HG02571 (cell line): ENCODE results near the gene DDX51.
A peak's percentile ranks its signal among the peaks of the same experiment; 100 is the strongest.

Experiments
- ATAC-seq: cut with Tn5 transposase; IDR thresholded peaks from one replicate; pipeline ENCODE4 v1.9.1; 2021; ENCODE audit warnings: mild to moderate bottlenecking, moderate library complexity; ENCODE audit not compliant: unreplicated experiment

The DDX51 gene, protein sequence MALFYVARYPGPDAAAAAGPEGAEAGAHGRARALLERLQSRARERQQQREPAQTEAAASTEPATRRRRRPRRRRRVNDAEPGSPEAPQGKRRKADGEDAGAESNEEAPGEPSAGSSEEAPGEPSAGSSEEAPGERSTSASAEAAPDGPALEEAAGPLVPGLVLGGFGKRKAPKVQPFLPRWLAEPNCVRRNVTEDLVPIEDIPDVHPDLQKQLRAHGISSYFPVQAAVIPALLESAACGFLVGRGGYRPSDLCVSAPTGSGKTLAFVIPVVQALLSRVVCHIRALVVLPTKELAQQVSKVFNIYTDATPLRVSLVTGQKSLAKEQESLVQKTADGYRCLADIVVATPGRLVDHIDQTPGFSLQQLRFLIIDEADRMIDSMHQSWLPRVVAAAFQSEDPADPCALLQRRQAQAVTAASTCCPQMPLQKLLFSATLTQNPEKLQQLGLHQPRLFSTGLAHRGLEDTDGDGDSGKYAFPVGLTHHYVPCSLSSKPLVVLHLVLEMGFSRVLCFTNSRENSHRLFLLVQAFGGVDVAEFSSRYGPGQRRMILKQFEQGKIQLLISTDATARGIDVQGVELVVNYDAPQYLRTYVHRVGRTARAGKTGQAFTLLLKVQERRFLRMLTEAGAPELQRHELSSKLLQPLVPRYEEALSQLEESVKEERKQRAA

GRCh38 chr12:132144115-132144809, at the start of gene DDX51, which contains the start of gene NOC4L:
Gene DDX51 (minus strand): TSS chr12:132144319. CDS start chr12:132144296, 23 bp downstream.
Gene NOC4L (plus strand): TSS chr12:132144457. CDS start chr12:132144489, 32 bp downstream.
- ATAC-seq, result peak; percentile 68

GRCh38 chr12:132191715-132192553, 47.8 kb upstream of the DDX51 start:
- ATAC-seq, result no peak

DNA sequence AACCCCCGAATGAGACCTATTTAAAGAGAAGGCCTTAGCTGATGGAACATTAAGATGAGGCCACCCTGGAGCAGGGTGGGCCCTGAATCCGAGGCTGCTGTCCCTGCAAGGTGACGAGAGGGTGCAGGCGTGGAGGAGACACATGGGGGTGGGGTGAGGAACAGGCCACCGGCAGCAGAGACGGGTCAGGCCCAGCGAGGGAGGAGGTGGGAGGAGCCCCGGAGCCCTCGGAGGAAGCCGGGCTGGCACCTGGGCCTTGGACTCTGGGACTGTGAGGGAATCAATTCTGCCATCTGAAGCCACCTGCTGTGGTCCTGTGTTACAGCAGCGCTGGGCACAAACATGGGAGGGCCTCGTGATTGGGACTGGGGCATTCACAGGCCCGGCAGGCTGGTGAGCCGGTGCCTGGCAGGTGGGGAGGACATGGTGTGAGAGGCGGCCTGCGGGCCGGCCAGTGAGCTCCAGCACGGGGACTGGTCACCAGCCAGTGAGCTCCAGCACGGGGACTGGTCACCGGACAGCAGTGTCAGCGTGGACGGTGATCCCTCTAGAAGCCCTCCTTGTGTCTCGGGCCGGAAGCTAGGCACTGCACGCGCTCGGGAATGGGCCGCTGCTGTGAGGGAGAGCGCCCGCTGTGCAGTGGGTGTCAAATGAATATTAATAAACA, 46.8 kb upstream of the DDX51 start:
- ATAC-seq, result no peak

- ATAC-seq, result peak; percentile 19
Measured at GRCh38 chr12:132190012-132190755, 46.1 kb upstream of the DDX51 start.

GRCh38 chr12:132189378-132190011, 45.4 kb upstream of the DDX51 start:
- peak; percentile 83 for ATAC-seq

DNA sequence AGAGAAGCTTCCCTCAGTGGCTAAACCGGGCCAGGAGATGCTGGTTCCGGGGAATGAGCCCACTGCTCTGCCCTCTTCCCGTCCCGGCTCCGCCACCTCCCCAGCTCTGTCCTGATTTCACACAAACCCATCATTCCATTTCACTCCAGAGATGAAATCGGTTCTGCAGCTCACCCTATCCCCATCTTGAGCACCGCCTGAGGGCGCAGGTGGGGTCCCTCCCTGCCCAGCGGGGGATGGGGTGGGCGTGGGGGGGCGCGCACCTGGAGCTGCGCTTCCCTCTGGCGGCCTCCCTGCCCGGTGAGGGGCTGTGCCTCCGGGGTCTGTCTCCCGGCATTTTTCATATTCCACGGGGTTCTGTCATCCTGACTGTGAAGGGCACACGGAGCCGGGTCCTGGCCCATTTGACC, 44.8 kb upstream of the DDX51 start:
- no peak for ATAC-seq

DNA sequence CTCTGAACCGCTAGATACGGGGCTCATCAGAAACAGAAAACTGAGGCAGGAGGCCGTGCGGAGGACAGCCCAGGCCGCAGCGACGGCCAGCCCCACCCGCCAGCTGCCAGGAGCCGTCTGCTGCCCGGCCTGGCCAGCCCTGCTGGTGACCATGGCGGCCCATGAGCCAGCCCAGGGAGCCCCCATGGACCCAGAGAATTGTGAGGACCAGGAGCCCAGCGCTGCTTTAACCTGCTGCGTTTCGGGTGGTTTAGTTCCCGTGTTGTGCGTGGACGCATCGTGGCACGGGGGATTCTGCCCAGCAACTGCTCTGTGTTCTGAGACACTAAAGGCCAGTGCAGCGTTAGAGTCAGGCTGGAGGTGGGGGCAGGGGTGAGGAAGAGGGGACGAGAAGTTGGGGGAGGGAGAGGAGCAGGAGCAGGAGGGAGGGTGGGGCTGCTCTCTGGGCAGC, 44.4 kb upstream of the DDX51 start:
- ATAC-seq, result no peak

GRCh38 chr12:132187646-132188450, 43.7 kb upstream of the DDX51 start:
- ATAC-seq, result no peak

GRCh38 chr12:132186857-132187620, 42.9 kb upstream of the DDX51 start:
- no peak for ATAC-seq

DNA sequence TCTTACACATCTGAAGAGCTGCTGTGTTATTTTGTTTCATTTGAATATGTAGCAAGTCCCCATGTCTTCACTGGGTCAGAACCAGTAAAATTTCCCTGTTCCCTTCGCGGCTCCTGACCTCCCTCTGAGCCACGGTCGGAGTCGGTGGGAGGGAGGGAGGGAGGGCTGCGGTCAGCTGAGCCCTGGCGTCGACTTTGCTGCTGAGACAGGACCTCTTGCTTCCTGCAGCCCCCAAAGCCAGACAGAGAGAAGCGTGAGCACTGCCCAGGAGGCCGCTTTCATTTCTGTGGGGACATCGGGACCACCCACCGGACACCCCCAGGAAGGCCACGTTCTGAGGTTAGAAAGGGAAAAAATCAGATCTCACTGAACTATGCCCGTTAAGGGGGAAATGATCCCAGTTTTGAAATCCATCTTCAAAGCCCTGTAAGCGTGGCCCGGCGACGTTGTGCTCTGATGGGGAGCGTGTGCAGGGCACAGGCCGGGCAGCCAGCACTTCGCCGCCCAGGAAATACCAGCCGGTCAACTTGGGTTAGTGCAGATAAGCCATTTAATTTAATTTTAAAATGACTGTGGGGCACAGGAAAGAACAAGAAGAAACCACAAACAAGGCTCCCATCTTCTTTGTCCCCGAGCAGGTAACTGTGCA, 42.2 kb upstream of the DDX51 start:
- ATAC-seq, result no peak

DNA sequence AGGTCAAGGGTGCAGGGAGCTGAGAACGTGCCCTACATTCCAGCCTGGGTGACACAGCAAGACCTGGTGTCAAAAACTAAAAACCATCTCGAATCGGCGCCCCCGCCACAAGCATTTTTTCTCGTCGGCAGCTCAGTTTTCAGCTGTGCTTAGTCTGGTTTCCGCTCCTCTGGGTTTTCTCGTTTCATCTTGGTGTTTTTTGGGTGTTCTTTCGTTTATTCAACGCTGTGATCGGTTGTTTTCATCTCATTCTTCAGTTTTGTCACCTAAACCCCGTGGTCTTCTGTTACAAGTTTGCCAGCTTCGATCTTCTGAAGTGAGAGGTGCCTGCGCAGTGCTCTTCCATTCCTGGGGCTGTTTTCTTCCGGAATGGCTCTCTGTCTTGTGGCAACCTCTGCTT, 41.6 kb upstream of the DDX51 start:
- ATAC-seq, result no peak

GRCh38 chr12:132182711-132183365, 38.7 kb upstream of the DDX51 start:
- ATAC-seq, result no peak

DNA sequence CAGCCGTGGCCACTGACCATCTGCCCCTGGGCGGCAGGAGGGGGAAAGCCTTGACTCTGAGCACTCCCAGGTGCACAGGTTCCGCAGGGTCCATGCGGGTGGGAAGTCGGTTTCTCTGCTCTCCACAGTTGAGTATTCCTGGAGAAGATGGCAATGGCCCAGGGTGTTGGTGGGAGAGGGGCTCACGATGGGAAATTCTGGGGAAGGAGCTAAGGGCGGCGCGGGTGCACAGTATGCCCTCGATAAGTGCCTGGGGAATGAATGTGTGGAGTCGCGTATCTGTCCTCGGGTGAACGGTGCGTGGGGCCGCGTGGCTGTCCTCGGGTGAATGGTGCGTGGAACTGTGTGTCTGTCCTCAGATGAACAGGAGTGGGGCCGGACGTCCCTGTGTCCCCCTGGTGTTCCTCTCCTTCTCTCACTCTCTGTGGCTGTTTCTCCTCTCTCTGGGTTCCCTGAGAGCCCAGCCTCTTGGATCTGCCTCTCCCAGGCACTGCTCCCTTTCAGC, 38.1 kb upstream of the DDX51 start:
- ATAC-seq, result no peak

DNA sequence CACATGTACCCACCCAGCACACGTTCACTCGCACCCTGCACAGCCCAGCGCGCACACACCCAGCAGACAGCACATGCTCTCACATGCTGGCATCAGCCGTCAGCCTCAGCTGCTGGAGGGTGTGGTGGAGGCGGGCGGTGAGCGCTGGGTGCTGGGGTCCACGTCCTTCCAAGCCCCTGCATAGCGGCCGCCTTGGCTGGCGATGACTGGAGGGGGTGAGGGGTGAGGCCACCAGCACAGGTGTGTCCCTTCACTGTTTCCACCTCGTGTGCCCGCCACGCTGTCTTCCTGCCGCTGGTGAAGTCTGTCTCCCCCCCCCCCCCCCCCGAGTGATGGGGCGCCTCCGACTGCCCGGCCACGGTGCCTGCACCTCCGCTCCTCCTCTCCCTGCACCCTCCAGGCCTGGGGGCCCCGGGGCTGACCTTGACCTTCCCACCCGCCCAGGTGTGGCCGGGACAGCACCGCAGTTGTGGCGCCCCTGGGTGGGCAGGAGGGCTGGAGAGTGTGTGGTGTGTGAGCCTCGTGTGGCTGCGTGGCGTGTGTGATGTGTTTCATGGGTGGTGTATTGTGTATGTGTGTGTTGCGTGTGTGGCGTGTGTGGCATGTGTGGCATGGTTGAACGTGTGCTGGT, 37.6 kb upstream of the DDX51 start:
- ATAC-seq, result no peak

DNA sequence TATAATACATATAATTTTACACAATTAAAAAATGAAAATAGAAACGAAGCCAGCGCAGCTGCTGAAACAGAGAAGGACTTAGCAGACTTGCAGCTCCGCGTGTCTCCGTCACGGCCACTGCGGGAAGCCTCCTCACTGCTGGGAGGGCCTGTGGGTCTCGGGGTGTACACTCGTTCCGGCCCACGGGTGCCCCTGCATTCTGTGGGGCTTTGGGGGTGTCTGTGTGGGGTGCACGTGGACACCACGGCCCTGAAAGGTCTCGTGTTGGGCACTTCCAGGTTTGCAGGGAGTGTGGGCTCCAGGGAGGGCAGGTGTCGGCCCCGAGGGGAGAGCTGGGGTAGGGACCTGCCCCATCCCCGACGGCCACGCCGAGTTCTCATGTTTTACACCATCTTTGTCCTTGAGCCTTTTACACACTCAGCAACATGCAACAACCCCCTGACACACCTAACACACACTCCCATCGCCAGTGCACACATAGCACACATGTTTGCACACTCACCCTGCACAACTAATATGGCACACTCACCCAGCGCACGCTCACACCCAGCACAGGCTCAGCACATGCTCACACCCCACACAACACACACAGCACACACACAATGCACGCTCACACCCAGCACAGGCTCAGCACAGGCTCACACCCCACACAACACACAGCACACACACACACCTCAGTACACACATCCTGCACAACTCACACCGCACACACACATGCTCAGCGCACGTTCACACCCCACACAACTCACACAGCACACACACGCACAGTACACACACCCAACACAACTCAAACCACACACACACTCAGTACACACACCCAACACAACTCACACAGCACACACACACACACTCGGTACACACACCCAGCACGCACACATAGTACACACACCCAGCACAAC, 36.8 kb upstream of the DDX51 start:
- ATAC-seq, result no peak
